Sigmoid colon (tissue), 3 donors: ENCODE measurements around the gene RIPK1.

Source experiments
- POLR2A ChIP-seq, 2 donors: fragments of 450-650 bp; IDR thresholded peaks; one replicate each; pipeline ENCODE4 v1.6.1; 2016; ENCODE audit warnings: antibody characterized with exemption in 2 of 2, mild to moderate bottlenecking in 2 of 2, moderate library complexity in 2 of 2
- TF ChIP-seq, protein P1 (sequence below), 4 experiments: fragments of 450-650 bp in 3 of 4; fragments of 200-600 bp in 1 of 4; IDR thresholded peaks; one replicate each; pipeline ENCODE4 v1.5.1; 2016 to 2019; ENCODE audit warnings: antibody characterized with exemption in 4 of 4, mild to moderate bottlenecking in 3 of 4, moderate library complexity in 2 of 4

GRCh38 chr6:3094815-3095214 is 26.5 kb downstream of the RIPK1 start:
- TF ChIP-seq, protein P1, sequence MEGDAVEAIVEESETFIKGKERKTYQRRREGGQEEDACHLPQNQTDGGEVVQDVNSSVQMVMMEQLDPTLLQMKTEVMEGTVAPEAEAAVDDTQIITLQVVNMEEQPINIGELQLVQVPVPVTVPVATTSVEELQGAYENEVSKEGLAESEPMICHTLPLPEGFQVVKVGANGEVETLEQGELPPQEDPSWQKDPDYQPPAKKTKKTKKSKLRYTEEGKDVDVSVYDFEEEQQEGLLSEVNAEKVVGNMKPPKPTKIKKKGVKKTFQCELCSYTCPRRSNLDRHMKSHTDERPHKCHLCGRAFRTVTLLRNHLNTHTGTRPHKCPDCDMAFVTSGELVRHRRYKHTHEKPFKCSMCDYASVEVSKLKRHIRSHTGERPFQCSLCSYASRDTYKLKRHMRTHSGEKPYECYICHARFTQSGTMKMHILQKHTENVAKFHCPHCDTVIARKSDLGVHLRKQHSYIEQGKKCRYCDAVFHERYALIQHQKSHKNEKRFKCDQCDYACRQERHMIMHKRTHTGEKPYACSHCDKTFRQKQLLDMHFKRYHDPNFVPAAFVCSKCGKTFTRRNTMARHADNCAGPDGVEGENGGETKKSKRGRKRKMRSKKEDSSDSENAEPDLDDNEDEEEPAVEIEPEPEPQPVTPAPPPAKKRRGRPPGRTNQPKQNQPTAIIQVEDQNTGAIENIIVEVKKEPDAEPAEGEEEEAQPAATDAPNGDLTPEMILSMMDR (IDR thresholded peaks at IDR 0.05) = no peak
- TF ChIP-seq POLR2A (IDR thresholded peaks at IDR 0.05) = no peak
